NCI-H2227 treated with DMSO at 0.1 percent for 48 hours (cell line): Measurements from ENCODE around the gene FAM118A.
"Not testable (repeated sequence)": the region's sequence is repeated elsewhere in the genome, so short reads cannot be mapped to it uniquely, and the experiment has no call there.

Source experiments
- DNase-seq: peaks from one replicate; lab custom pipeline; 2025; lab: John Stamatoyannopoulos, UW

FAM118A gene

GRCh38 chr22:45284705-45285262 lies 24.9 kb upstream of the FAM118A start, which contains the start of gene UPK3A:
Gene UPK3A, plus strand, starts transcription at chr22:45284949. Its CDS starts 65 bp downstream, at chr22:45285014.
- no peak for DNase-seq

GRCh38 chr22:45285263-45286058 lies 24.3 kb upstream of the FAM118A start:
- no peak for DNase-seq

- DNase-seq = no peak
Observed at GRCh38 chr22:45286854-45287551, 22.7 kb upstream of the FAM118A start.

- DNase-seq = no peak
Observed at GRCh38 chr22:45290410-45290936, 19.3 kb upstream of the FAM118A start.

- no peak for DNase-seq
Observed at GRCh38 chr22:45291061-45291930, 18.4 kb upstream of the FAM118A start.

GRCh38 chr22:45291931-45292290 lies 17.8 kb upstream of the FAM118A start:
- no peak for DNase-seq

GRCh38 chr22:45292731-45293442 lies 16.8 kb upstream of the FAM118A start:
- DNase-seq = no peak

GRCh38 chr22:45294030-45294429 lies 15.7 kb upstream of the FAM118A start:
- DNase-seq = no peak

GRCh38 chr22:45295004-45295403 lies 14.7 kb upstream of the FAM118A start:
- DNase-seq = not testable (repeated sequence)

GRCh38 chr22:45295492-45295891 lies 14.2 kb upstream of the FAM118A start:
- no peak for DNase-seq

- DNase-seq = no peak
Observed at GRCh38 chr22:45296628-45297297, 13.0 kb upstream of the FAM118A start.

- no peak for DNase-seq
Observed at GRCh38 chr22:45298934-45299505, 10.7 kb upstream of the FAM118A start.

- no peak for DNase-seq
Observed at GRCh38 chr22:45302751-45303150, 7.0 kb upstream of the FAM118A start.

- no peak for DNase-seq
Observed at GRCh38 chr22:45303181-45303580, 6.6 kb upstream of the FAM118A start.

- DNase-seq = no peak
Observed at GRCh38 chr22:45304971-45305370, 4.8 kb upstream of the FAM118A start.

GRCh38 chr22:45305456-45306075 lies 4.2 kb upstream of the FAM118A start:
- DNase-seq = no peak

- no peak for DNase-seq
Observed at GRCh38 chr22:45306139-45306538, 3.6 kb upstream of the FAM118A start.

GRCh38 chr22:45308391-45308956 lies 1.3 kb upstream of the FAM118A start:
- no peak for DNase-seq

GRCh38 chr22:45308957-45309421 lies 745 bp upstream of the FAM118A start:
- no peak for DNase-seq
